COLO668 (cell line): Measurements from ENCODE around the gene CBLL2.
"Not testable (repeated sequence)": the region's sequence is repeated elsewhere in the genome, so short reads cannot be mapped to it uniquely, and the experiment has no call there.

Source experiments
- DNase-seq: peaks from one replicate; lab custom pipeline; 2025; ENCODE audit not compliant: unreplicated experiment; lab: John Stamatoyannopoulos, UW

The CBLL2 gene

GRCh38 chrX:22272613-22273012 is at the start of gene CBLL2:
TSS of gene CBLL2 (plus strand) at chrX:22272913. CDS start at chrX:22272992, 79 bp downstream.
- DNase-seq, result no peak

GRCh38 chrX:22234380-22234779 is 38.3 kb upstream of the CBLL2 start:
- DNase-seq, result no peak

GRCh38 chrX:22237479-22237878 is 35.2 kb upstream of the CBLL2 start:
- DNase-seq, result no peak

- no peak for DNase-seq
These were observed 26.1 kb upstream of the CBLL2 start for GRCh38 chrX:22246620-22247019.

GRCh38 chrX:22247169-22247568 is 25.5 kb upstream of the CBLL2 start:
- DNase-seq, result no peak

GRCh38 chrX:22248401-22248800 is 24.3 kb upstream of the CBLL2 start:
- DNase-seq, result no peak

- no peak for DNase-seq
These were observed 23.3 kb upstream of the CBLL2 start for GRCh38 chrX:22249371-22249770.

- no peak for DNase-seq
These were observed 4.0 kb upstream of the CBLL2 start for GRCh38 chrX:22268706-22269105.

GRCh38 chrX:22273714-22274317 is 1.1 kb downstream of the CBLL2 start:
- DNase-seq, result no peak

- no peak for DNase-seq
These were observed 4.1 kb downstream of the CBLL2 start for GRCh38 chrX:22276781-22277180.

GRCh38 chrX:22278375-22278774 is 5.7 kb downstream of the CBLL2 start:
- no peak for DNase-seq

- DNase-seq, result not testable (repeated sequence)
These were observed 16.5 kb downstream of the CBLL2 start for GRCh38 chrX:22289209-22289608.

- no peak for DNase-seq
These were observed 24.2 kb downstream of the CBLL2 start for GRCh38 chrX:22296871-22297270.

GRCh38 chrX:22300130-22300529 is 27.4 kb downstream of the CBLL2 start:
- DNase-seq, result peak; percentile 32

GRCh38 chrX:22310779-22311178 is 38.1 kb downstream of the CBLL2 start:
- no peak for DNase-seq

- DNase-seq, result no peak
These were observed 41.1 kb downstream of the CBLL2 start for GRCh38 chrX:22313766-22314165.

- DNase-seq, result no peak
These were observed 41.5 kb downstream of the CBLL2 start for GRCh38 chrX:22314211-22314610.

- no peak for DNase-seq
These were observed 42.0 kb downstream of the CBLL2 start for GRCh38 chrX:22314692-22315091.

- no peak for DNase-seq
These were observed 42.4 kb downstream of the CBLL2 start for GRCh38 chrX:22315151-22315550.

- no peak for DNase-seq
These were observed 47.6 kb downstream of the CBLL2 start for GRCh38 chrX:22320236-22320873.

GRCh38 chrX:22323541-22323940 is 50.8 kb downstream of the CBLL2 start:
- no peak for DNase-seq
